GM18505 (cell line): ENCODE results near the gene THOC6.
"Not testable (repeated sequence)": the region's sequence is repeated elsewhere in the genome, so short reads cannot be mapped to it uniquely, and the experiment has no call there.

Source experiments
- ATAC-seq: cut with Tn5 transposase; IDR thresholded peaks from one replicate; pipeline ENCODE4 v1.9.1; 2021; ENCODE audit not compliant: unreplicated experiment
- POLR2A ChIP-seq: IDR thresholded peaks from 4 replicates; pipeline ENCODE4 v1.6.1; 2011; ENCODE audit warnings: borderline replicate concordance; ENCODE audit not compliant: insufficient read depth, insufficient read length; ENCODE audit errors: extremely low read depth

THOC6 gene

DNA sequence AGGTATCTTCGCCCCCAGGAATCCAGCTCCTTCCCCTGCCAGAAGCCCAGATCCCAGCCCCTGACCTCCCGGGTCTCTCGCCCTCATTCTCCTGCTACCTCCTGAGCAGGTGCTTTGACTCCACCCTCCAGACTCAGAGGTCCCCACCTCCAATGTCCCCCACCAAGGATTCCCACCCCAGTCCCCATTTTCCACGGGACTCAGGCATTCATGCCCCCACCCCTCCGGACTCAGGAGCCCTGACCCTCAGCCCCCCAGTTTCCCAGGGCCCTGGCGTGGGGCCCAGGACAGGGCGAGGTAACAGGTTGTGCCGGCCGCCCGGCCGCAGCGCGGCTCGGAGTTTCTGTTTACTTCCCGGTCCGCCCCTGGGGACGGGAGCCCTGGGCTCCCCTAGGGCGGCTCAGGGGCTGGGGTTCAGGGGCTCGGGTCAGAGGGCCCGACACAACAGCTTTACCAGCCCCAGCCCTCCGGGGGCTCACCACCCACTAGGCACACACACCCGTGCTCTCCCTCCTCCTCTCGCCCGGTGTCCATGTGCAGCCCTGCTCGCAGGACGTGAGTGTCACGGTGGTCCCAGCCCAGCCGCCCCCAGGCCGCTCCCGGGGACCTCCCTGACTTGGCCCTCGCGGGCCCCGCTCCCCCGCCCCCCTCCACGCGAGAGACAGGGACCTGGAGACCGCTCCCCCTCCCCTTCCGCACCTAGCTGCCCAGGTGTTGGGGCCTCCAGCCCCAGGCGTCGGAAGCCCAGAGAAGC lies 12.3 kb downstream of the THOC6 start:
- TF ChIP-seq POLR2A: no peak
- ATAC-seq: no peak

DNA sequence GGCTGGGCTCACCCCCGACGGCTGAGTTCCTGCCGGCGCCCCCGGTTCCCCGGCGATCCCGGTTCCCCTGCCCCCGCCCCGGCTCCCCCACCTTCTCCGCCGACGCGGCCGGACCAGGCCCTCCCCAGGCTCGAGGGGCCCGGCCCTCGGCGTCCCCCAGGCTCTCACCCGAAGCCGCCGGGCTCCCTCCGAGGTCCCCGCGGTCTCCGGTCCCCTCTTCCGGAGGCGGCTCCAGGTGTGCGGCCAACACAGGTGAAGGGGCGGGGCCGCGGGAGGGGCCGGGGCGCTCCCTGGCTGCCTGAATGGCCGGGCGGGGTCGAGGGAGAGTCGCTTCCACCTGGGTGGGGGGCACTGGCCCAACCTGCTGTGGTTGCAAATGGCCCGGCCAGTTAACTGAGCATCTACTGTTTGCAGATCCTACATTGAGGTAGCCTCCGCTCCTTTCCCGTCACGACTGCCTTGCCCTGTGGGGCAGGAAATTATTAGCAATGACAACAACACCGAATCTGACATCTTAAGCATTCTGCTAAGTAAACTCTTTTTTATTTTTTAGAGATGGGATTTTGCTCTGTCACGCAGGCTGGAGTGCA lies 13.0 kb downstream of the THOC6 start, which contains the start of gene BICDL2:
Gene BICDL2 (minus strand): TSS at position 219 of the 590 bp plus-strand sequence. CDS start 1,448 bp downstream, outside the sequence.
- TF ChIP-seq POLR2A: no peak
- no peak for ATAC-seq

DNA sequence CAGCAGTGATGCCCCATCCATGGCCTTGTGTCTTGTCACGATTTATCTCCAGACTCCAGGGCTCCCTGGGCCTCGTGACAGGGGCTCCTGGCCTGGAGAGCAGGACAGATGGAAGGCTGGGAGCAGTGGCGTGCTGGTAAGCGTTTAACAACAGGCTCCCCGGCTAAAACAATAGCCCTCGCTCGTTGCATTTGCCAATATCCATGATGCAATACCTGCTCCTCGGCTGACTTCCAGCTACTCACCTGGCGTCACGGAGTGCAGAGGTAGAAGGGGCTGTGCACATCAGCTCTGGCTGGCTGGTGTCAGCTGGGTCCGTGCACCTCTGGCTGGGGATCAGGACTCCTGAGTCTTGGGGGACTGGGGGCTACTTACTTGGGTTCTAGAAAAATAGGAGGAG lies 14.4 kb downstream of the THOC6 start:
- TF ChIP-seq POLR2A: no peak
- ATAC-seq: no peak

DNA sequence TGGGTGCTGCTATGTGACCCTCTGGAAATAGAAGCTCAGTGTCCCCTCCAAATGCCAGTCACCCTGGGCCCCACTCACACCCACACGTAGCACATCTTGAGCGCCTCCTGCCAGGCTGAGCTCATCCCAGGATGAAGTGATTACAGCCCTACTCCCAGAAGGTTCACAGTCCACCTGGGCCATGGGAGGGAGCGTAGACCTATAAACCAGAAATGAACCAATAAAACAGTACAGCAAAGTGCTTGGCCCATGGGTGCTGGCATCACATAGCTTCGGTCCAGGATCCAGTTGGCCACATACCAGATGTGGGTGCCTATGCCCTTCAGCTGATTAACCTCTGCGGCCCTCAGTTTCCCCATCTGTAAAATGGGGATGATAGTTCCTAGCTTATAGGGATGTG lies 15.1 kb downstream of the THOC6 start:
- no peak for ATAC-seq
- TF ChIP-seq POLR2A: no peak

DNA sequence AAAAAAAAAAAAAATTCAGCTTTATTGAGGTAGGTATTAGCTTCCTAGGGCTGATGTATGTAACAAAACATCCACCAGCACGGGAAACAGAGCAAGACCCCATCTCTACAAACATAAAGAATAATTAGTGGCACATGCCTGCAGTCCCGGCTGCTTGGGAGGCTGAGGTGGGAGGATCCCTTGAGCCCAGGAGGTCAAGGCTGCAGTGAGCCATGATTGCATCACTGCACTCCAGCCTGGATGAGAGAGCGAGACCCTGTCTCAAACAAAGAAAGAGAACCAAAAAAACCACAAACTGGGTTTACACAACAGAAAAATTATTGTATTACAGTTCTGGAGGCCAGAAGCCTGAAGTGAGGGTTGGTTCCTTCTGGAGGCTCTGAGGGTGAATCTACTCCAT lies 18.5 kb downstream of the THOC6 start:
- no peak for TF ChIP-seq POLR2A

DNA sequence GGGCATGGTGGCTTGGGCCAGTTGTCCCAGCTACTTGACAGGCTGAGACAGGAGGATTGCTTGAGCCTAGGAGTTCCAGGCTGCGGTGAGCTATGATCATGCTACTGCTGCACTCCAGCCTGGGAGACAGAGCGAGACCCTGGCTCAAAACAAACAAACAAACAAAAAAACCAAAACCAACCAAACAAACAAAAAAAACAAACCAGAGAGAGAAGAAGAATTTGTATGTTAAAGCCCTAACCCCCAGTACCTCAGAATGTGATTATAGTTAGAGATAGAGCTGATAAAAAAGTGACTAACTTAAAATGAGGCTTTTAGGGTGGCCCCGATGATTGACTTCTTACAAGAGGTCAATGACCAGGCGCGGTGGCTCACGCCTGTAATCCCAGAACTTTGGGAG lies 20.9 kb downstream of the THOC6 start:
- ATAC-seq: no peak
- TF ChIP-seq POLR2A: no peak

More for the DNA sequence above, 18.5 kb downstream of the THOC6 start:
- ATAC-seq: no peak

DNA sequence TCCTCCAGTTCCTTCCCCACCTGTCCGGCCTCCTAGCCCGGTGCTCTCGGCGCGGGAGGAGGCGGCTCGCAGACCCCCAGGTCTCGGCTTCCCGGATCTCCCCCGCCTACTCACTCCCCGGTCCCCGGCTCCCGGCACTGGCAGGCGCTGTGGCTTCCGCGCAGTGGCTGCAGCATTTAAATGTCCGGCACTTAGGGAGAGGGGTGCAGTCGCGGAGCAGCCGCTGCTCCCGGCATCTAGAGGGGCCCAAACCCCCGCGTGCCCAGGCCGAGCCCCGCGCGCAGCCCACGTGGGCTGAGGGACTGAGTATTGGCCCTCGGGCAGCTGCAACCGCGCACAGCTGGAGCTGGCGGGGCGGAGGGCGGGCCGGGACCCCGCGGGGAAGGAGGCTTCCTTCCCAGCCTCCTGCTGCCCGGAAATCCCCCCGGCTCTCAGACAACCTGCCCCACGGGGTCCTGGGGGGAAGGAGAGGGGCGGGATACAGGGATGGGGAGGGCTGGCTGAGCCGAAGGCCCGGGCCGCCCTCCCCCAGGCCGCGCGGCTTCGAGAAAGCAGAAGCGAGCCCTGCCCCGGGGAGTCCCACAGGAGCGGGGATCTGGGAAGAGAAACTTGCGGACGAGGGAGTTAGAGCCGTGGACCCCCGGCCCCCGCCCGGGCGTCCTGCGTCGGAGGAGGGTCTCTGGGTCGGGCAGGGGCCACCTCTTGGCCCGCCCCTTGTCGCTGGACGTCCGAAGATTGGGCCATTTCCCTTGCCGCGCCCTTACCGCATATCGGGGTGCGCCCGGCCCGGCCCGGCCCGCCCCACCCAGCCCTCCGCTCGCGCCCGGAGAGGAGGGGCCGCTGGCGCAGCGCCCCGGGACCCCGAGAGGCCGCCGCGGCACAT lies 22.2 kb downstream of the THOC6 start, which contains the start of gene MMP25:
Gene MMP25 (plus strand): TSS at position 804 of the 883 bp plus-strand sequence. CDS start 357 bp downstream, outside the sequence.
- no peak for TF ChIP-seq POLR2A
- ATAC-seq: no peak

DNA sequence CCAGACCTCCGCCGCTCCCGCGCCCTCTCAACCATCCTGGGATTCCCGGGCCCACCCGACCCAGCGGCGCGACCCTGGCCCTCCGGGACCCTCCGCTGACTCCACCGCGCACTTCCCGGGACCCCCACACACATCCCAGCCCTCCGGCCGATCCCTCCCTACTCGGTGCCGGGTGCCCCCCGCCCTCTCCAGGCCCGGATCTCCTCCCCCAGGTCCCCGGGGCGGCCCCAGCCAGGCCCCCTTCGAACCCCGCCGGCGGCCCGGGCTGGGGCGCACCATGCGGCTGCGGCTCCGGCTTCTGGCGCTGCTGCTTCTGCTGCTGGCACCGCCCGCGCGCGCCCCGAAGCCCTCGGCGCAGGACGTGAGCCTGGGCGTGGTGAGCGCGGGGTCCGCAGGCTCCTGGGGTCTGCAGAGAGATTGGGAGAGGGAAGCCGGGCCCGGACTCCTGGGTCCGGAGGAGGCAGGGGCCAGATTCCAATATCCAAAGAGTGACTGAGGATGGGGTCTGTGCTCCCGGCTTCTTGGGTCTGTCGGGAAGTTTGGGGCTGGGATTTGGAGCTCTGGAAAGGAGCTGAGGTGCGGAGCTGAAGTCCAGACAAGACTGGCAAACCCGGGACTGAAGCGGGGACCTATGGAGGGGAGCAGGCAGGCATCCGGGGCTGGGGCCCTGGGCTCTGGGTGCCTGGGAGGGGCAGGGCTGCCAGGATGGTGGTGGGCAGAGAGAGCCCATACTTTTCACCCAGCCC lies 23.0 kb downstream of the THOC6 start:
- no peak for ATAC-seq
- TF ChIP-seq POLR2A: no peak

DNA sequence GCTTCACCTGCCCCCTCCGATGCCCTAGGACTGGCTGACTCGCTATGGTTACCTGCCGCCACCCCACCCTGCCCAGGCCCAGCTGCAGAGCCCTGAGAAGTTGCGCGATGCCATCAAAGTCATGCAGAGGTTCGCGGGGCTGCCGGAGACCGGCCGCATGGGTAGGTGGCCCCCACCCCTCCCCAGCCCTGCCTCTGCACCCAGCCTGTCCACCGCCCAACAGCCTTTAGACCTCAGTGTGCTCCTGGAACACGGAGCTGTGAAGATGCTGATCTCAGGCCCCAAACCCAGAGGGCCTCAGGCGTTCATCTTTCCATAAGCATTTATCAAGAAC lies 23.5 kb downstream of the THOC6 start:
- no peak for ATAC-seq
- no peak for TF ChIP-seq POLR2A

DNA sequence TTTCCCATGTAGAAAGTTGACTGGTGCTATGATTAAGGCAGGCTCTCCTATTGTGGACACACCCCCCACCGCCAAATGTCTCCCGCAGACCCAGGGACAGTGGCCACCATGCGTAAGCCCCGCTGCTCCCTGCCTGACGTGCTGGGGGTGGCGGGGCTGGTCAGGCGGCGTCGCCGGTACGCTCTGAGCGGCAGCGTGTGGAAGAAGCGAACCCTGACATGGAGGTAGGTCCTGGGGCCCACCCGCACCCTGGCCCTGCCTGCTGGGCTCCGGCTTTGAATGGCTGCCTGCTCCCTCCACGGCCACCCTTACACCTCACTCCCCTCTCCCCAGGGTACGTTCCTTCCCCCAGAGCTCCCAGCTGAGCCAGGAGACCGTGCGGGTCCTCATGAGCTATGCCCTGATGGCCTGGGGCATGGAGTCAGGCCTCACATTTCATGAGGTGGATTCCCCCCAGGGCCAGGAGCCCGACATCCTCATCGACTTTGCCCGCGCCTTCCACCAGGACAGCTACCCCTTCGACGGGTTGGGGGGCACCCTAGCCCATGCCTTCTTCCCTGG lies 26.2 kb downstream of the THOC6 start:
- ATAC-seq: no peak
- TF ChIP-seq POLR2A: no peak

DNA sequence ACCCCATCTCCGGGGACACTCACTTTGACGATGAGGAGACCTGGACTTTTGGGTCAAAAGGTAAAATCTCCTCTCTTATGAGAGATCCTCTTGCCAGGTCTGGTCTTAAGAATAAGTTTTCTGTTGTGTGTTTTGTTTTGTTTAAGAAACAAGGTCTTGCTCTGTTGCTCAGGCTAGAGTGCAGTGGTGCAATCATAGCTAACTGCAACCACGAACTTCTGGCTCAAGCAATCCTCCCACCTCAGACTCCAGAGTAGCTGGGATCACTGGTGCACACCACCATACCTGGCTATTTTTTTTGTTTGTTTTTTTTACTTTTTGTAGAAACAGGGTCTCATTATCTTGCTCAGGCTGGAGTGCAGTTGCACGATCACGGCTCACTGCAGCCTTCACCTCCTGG lies 26.7 kb downstream of the THOC6 start:
- no peak for ATAC-seq
- TF ChIP-seq POLR2A: no peak

DNA sequence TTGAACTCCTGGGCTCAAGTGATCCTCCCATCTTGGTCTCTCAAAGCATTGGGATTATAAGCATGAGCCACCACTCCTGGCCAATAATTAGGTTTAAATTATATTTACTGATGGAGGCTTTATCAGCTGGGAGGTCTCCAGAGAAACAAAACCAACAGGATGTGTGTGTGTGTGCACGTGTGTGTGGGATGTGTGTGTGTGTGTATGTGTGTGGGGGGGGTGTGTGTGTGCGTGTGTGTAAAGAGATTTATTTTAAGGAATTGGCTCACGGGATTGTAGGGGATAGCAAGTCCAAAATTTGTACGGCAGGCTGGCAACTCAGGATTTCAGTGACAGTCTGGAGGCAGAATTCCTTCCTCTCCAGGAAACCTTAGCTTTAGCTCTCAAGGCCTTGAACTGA lies 27.2 kb downstream of the THOC6 start:
- ATAC-seq: no peak
- TF ChIP-seq POLR2A: no peak

DNA sequence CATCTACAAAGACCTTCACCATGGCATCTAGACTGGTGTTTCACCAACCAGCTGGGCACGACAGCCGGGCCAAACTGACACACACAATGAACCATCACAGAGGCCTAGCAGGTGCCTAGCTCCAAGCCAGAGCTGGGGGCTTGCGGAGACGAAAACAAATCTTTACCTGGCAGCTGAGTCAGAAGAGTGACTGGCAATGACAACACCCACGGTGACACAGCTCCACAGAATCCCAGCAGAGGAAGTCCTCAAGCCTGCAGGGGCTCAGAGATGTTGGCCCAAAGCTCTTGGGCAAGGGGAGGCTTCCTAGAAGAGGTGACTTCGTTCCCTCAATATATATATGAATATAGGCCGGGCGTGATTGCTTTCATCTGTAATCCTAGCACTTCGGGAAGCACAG lies 27.7 kb downstream of the THOC6 start:
- TF ChIP-seq POLR2A: no peak

DNA sequence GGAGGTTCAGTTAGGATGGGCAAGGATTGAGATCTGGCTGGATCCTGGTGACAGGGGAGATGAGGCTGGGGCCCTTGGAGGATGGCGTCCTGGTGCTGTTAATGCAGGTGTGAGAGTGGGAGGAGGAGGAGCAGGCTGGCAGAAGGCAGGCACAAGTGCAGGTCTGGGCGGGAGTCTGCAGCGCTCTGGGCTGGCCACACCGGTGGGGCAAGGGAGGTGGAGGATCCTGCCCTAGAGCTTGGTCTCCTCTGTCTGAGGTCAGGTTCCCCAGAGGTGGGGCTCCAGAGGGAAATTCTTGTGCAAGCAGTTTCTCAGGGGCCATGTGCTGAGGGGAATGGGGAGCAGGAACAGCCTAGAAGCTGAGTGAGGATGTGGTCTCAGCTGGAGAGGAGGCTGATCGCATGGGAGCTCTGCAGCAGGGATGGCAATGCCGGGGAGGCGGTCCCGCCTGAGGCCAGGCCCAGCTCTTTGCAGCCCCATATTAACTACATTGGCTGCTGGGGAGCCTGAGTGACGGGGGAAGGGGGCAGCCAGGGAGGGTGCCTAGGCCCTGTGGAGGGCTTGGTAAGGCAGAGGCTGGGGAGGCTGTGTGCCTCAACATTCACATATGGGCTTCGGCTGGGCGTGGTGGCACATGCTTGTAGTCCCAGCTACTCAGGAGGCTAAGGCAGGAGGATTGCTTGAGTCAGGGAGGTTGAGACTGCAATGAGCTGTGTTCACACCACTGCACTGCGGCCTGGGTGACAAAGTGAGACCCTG lies 28.9 kb downstream of the THOC6 start:
- not testable (repeated sequence) for ATAC-seq

More for the DNA sequence above, 27.7 kb downstream of the THOC6 start:
- ATAC-seq: no peak

DNA sequence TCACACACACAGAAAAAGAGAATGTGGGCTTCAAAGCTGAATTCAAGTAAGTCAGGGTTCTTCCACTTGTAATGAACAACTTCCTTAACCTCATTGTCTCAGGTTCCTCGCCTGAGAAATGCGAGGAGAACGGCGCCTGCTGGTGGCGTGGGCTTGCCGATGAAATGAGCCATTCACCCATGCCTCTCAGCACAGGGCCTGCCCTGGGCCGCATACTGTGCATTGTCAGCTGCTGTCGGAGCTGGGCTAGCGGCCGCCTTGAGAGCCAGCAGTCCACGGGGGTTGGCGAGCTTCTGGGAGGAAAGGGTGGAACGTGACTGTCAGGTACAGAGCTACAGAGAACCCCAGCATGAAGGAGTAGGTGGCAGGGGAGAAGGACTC lies 29.5 kb downstream of the THOC6 start:
- ATAC-seq: not testable (repeated sequence)
